ENCODE data around the gene LILRA5. TPM values are rescaled to one million over a fixed set of nuclear protein-coding genes. Genes with fewer than 3 reads are reported as not detected.

The LILRA5 gene
- total and polyA plus RNA-seq, 10 donors, result 16.3 to 262 (median 75.9) TPM

DNA sequence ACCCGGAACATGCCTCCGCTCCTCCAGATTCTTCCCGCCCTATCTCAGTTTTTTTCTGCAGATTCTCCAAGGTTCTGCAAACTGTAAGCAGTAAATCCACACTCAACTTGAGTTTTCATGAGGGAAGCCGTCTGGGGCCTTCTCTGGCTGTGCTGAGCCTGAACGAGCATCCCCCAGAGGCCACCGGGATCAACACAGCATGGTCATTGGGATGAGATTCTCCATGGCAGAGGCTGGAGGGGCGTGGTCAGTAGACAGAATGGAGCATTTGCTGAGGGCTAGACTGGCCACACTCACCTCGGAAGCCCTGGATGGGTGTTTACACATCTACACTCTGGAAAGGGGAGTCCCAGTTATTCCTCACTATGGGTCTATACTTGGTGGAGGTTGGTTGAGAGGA is 28.3 kb upstream of the LILRA5 start:
- peak overlapping the region in 2 of 8 donors; percentile 1 to 57 for H3K27ac ChIP-seq
- H3K4me1 ChIP-seq, result peaks cover 7 to 88% (median 45%) of the 10 kb centered on the region in 6 donors
- intact Hi-C loops (cut with DNase I; ENCODE audit: low total_unique reads), result no loop called here
- H3K36me3 ChIP-seq, result no peaks in the 10 kb centered on the region
- no peaks in the 10 kb centered on the region for H3K9me3 ChIP-seq
- H3K4me3 ChIP-seq, result no peak overlapping the region
- no peak for TF ChIP-seq POLR2AphosphoS5 (IDR thresholded peaks at IDR 0.05)
- no peak for TF ChIP-seq POLR2A (IDR thresholded peaks at IDR 0.05)
- TF ChIP-seq, protein P1, sequence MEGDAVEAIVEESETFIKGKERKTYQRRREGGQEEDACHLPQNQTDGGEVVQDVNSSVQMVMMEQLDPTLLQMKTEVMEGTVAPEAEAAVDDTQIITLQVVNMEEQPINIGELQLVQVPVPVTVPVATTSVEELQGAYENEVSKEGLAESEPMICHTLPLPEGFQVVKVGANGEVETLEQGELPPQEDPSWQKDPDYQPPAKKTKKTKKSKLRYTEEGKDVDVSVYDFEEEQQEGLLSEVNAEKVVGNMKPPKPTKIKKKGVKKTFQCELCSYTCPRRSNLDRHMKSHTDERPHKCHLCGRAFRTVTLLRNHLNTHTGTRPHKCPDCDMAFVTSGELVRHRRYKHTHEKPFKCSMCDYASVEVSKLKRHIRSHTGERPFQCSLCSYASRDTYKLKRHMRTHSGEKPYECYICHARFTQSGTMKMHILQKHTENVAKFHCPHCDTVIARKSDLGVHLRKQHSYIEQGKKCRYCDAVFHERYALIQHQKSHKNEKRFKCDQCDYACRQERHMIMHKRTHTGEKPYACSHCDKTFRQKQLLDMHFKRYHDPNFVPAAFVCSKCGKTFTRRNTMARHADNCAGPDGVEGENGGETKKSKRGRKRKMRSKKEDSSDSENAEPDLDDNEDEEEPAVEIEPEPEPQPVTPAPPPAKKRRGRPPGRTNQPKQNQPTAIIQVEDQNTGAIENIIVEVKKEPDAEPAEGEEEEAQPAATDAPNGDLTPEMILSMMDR (IDR thresholded peaks at IDR 0.05 in 8 of 11, conservative IDR thresholded peaks at IDR 0.05 in 3 of 11), result no peak
- H3K27me3 ChIP-seq (replicated peaks in 1 of 7), result peaks cover 0 to 5% (median 0%) of the 10 kb centered on the region in 7 donors
- DNase-seq, result no peak
- WGBS, 5 donors, result 70 to 86% (median 84%) methylated on average over 8 of the region's 8 CpGs

DNA sequence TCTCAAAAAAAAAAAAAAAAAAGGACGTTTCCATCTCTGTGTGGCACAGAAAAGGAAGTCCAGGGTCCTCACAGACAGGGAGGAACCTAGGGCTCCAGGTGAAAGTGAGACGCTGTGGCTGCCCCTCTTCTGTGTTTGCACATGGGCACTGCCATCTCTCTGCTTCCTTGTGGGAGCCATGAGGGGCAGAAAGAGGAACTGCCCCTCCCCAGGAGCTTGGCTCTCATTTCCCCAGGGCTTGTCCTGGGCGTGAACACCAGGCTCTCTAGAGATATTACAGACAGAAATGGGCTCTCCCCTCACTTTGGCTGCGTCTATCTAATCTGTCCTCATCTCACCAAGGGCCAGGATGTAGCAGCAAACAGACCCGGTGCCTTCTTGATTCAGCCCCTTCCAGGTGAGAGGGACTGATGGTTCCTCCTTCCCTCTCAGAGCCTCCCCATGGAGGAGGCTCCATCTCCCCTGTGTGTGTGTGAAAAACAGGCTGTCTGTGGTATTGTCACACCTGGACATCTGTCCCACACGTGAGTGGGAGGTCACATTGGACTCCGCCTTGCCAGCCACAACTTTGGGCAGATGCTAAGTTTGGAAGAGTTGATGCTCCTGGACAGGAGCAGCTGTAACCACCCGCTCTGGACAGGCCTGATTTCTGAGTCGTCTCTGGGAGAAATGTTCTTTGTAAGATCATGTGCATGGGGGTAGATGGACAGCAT is 26.8 kb upstream of the LILRA5 start:
- Histone ChIP-seq H3K27me3 (replicated peaks in 1 of 7) (peaks cover 0 to 5% (median 0%) of the 10 kb centered on the region in 7 donors), H3K9me3 (no peaks in the 10 kb centered on the region), H3K4me3 (no peak overlapping the region), H3K4me1 (peaks cover 3 to 73% (median 32%) of the 10 kb centered on the region in 6 donors), H3K36me3 (no peaks in the 10 kb centered on the region), H3K27ac (peak overlapping the region in 6 of 8 donors; percentile 26 to 71 (median 54))
- DNase-seq, result no peak
- intact Hi-C loops (cut with DNase I; ENCODE audit: low total_unique reads), result no loop called here
- TF ChIP-seq POLR2A (IDR thresholded peaks at IDR 0.05), result no peak
- TF ChIP-seq POLR2AphosphoS5 (IDR thresholded peaks at IDR 0.05), result peak in 2 of 3 donors; percentile 50 to 66
- WGBS, 5 donors, result 34 to 45% (median 36%) methylated on average over 9 of the region's 9 CpGs

DNA sequence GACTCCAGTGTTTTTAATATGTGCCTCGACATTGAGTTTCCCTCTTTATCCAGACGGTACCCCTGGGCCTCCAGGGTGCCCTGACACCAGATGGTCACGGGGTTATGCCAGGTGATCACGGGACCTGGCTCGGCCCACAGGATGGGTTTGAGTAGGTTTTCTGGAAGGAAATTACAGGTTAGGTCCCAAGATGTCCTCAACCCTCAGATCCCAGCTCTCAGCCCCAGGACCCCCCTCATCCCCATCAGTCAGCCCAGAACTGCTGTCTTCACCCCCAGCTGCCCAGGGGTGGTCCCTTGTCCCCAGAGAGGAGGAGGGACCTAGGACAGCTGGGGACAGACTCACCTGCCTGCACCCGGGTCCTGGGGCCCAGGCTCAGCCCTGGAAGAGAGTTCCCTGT is 25.6 kb upstream of the LILRA5 start:
- peak overlapping the region in 4 of 8 donors; percentile 16 to 36 (median 28) for H3K4me3 ChIP-seq
- intact Hi-C loops (cut with DNase I; ENCODE audit: low total_unique reads), result no loop called here
- peak overlapping the region in 4 of 8 donors; percentile 50 to 64 (median 55) for H3K27ac ChIP-seq
- TF ChIP-seq POLR2A (IDR thresholded peaks at IDR 0.05) (no peak), POLR2AphosphoS5 (IDR thresholded peaks at IDR 0.05) (no peak)
- TF ChIP-seq, protein P1 (IDR thresholded peaks at IDR 0.05 in 8 of 11, conservative IDR thresholded peaks at IDR 0.05 in 3 of 11), result no peak
- H3K36me3 ChIP-seq, result no peaks in the 10 kb centered on the region
- H3K27me3 ChIP-seq (replicated peaks in 1 of 7), result peaks cover 0 to 5% (median 0%) of the 10 kb centered on the region in 7 donors
- 63 to 89% (median 78%) methylated on average over 6 of the region's 6 CpGs for WGBS, 5 donors
- DNase-seq, result no peak
- no peaks in the 10 kb centered on the region for H3K9me3 ChIP-seq
- H3K4me1 ChIP-seq, result peaks cover 3 to 64% (median 25%) of the 10 kb centered on the region in 6 donors

DNA sequence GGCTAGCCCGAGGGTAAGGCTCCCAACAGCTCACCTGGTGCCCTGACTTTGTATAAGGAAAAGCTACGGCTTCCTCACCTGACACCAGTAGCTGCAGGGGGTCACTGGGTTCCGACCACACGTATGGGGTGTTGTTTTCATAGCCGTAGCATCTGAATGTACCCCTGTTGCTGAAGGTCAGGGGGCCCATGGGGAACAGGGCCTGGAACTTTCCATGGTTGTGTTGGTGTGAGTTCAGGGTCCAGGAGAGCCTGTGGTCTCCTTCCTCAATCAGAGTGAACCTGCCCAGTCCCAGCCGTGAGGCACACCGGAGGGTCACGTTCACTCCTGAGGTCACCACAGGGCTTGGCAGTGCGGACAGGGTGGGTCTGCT is 24.9 kb upstream of the LILRA5 start:
- Histone ChIP-seq H3K4me3 (peak overlapping the region in 2 of 8 donors; percentile 16 to 31), H3K9me3 (no peaks in the 10 kb centered on the region), H3K36me3 (no peaks in the 10 kb centered on the region), H3K4me1 (peaks cover 3 to 65% (median 26%) of the 10 kb centered on the region in 6 donors), H3K27me3 (replicated peaks in 1 of 7) (peaks cover 0 to 5% (median 0%) of the 10 kb centered on the region in 7 donors), H3K27ac (peak overlapping the region in 3 of 8 donors; percentile 10 to 64 (median 57))
- no peak for DNase-seq
- 76 to 87% (median 85%) methylated on average over 9 of the region's 9 CpGs for WGBS, 5 donors
- intact Hi-C loops (cut with DNase I; ENCODE audit: low total_unique reads), result no loop called here
- TF ChIP-seq, protein P1 (IDR thresholded peaks at IDR 0.05 in 8 of 11, conservative IDR thresholded peaks at IDR 0.05 in 3 of 11), result no peak
- TF ChIP-seq POLR2AphosphoS5 (IDR thresholded peaks at IDR 0.05) (no peak), POLR2A (IDR thresholded peaks at IDR 0.05) (no peak)
